Trophoblast cell (in vitro differentiated cells and primary cell): ENCODE measurements around the gene PIK3CB.
"Not testable (repeated sequence)": the region's sequence is repeated elsewhere in the genome, so short reads cannot be mapped to it uniquely, and the experiment has no call there.

Experiments
- DNase-seq, 2 donors: peaks; one replicate each; pipeline ENCODE4 v3.0.0-alpha.2; 2016
- H2AFZ ChIP-seq: 2 replicates; pipeline ENCODE4 v1.6.1; 2013; ENCODE audit warnings: low read length, moderate library complexity, mild to moderate bottlenecking; ENCODE audit not compliant: insufficient read depth, poor library complexity
- H2AK5ac ChIP-seq: 2 replicates; pipeline ENCODE4 v1.6.1; 2013; ENCODE audit warnings: mild to moderate bottlenecking, low read length
- H2BK120ac ChIP-seq: 2 replicates; pipeline ENCODE4 v1.6.1; 2013; ENCODE audit warnings: low read length, mild to moderate bottlenecking, moderate library complexity; ENCODE audit not compliant: insufficient read depth, poor library complexity
- H2BK12ac ChIP-seq: 2 replicates; pipeline ENCODE4 v1.6.1; 2013; ENCODE audit warnings: mild to moderate bottlenecking, low read length, moderate library complexity
- H2BK5ac ChIP-seq: 2 replicates; pipeline ENCODE4 v1.6.1; 2013; ENCODE audit warnings: low read length, low read depth, moderate library complexity, mild to moderate bottlenecking; ENCODE audit not compliant: poor library complexity
- H3K14ac ChIP-seq: 2 replicates; pipeline ENCODE4 v1.6.1; 2013; ENCODE audit warnings: mild to moderate bottlenecking, low read length
- H3K18ac ChIP-seq: 2 replicates; pipeline ENCODE4 v1.6.1; 2013; ENCODE audit warnings: mild to moderate bottlenecking, low read length
- H3K23ac ChIP-seq: 2 replicates; pipeline ENCODE4 v1.6.1; 2013; ENCODE audit warnings: low read length
- H3K27ac ChIP-seq: 2 replicates; pipeline ENCODE4 v1.5.1; 2013; ENCODE audit warnings: low read depth, mild to moderate bottlenecking, inconsistent platforms, low read length, moderate library complexity
- H3K27me3 ChIP-seq: 2 replicates; pipeline ENCODE4 v1.6.1; 2013; ENCODE audit warnings: inconsistent platforms, mild to moderate bottlenecking, low read length, moderate library complexity; ENCODE audit not compliant: insufficient read depth
- H3K36me3 ChIP-seq, 2 experiments: 1 replicate in 1 of 2; 2 replicates in 1 of 2; pipeline ENCODE4 v1.6.1; 2013; ENCODE audit warnings: low read length in 2 of 2, mild to moderate bottlenecking in 2 of 2, moderate library complexity in 1 of 2; ENCODE audit not compliant: insufficient read depth in 2 of 2, control insufficient read depth in 1 of 2
- H3K4ac ChIP-seq: 2 replicates; pipeline ENCODE4 v1.6.1; 2013; ENCODE audit warnings: low read depth, mild to moderate bottlenecking, low read length, moderate library complexity
- H3K4me1 ChIP-seq, 2 experiments: 1 replicate in 1 of 2; 2 replicates in 1 of 2; pipeline ENCODE4 v1.6.1; 2013; ENCODE audit warnings: low read length in 2 of 2, mild to moderate bottlenecking in 2 of 2, moderate library complexity in 1 of 2; ENCODE audit not compliant: insufficient read depth in 2 of 2, control insufficient read depth in 1 of 2
- H3K4me2 ChIP-seq: 2 replicates; pipeline ENCODE4 v1.6.1; 2013; ENCODE audit warnings: inconsistent platforms, mild to moderate bottlenecking, low read length, moderate library complexity
- H3K4me3 ChIP-seq: 2 replicates; pipeline ENCODE4 v1.5.1; 2013; ENCODE audit warnings: mild to moderate bottlenecking, low read depth, low read length, inconsistent platforms
- H3K79me1 ChIP-seq: one replicate; pipeline ENCODE4 v1.6.1; 2013; ENCODE audit warnings: low read length
- H3K79me2 ChIP-seq: 2 replicates; pipeline ENCODE4 v1.6.1; 2013; ENCODE audit warnings: low read length, mild to moderate bottlenecking; ENCODE audit not compliant: control insufficient read depth, insufficient read depth, poor library complexity
- H3K9ac ChIP-seq: 2 replicates; pipeline ENCODE4 v1.6.1; 2013; ENCODE audit warnings: mild to moderate bottlenecking, low read length
- H3K9me3 ChIP-seq: 2 replicates; pipeline ENCODE4 v1.6.1; 2013; ENCODE audit warnings: low read depth, mild to moderate bottlenecking, control low read depth, inconsistent platforms, low read length; ENCODE audit not compliant: insufficient read depth
- H4K12ac ChIP-seq: 2 replicates; pipeline ENCODE4 v1.6.1; 2013; ENCODE audit warnings: low read depth, mild to moderate bottlenecking, low read length, moderate library complexity
- H4K8ac ChIP-seq: 2 replicates; pipeline ENCODE4 v1.6.1; 2013; ENCODE audit warnings: low read depth, mild to moderate bottlenecking, low read length, moderate library complexity
- H4K91ac ChIP-seq: one replicate; pipeline ENCODE4 v1.6.1; 2013; ENCODE audit warnings: low read depth, mild to moderate bottlenecking, low read length, moderate library complexity
- whole genome bisulfite sequencing: extraction: QIAGEN DNeasy Blood & Tissue Kit; methylation state at CpG from one replicate; pipeline ENCODE4 v1.1.7; 2013; ENCODE audit warnings: missing lambda C conversion rate; ENCODE audit not compliant: insufficient read length, insufficient coverage; ENCODE audit errors: extremely low coverage; 5-methylcytosine and 5-hydroxymethylcytosine counted together

PIK3CB gene

DNA sequence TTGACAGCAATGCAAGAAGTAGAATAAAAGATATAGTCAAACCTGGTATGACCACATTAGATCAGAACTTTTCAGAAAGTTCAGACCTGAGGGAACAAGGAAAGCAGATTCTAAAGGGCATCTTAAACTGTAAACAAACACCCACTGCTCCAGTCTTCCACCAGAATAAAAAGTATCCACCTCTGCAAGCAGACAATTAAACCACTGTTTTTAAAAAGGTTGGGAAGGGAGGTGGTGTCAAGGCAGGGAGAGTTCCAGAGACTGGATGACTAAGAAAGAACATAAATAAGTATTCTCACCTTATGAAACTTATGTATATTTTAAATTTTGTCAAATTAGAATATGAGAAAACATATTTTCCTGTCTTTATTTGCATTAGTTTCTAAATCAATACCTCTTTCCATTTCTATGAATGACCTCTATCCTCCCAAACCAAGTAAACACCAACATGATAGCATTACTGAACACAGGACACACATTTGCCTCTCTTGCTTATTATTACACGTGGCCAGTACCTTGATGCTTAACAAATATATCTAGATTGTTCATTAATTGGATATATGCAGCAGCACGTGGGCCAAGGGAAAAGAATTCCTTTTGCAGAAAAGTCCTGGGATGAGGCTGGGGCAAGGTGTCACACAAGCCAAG lies 31.6 kb downstream of the PIK3CB start:
- H3K36me3 ChIP-seq: no peaks in the 10 kb centered on the region
- H3K9me3 ChIP-seq: no peaks in the 10 kb centered on the region
- H3K4me3 ChIP-seq: no peak overlapping the region
- no peak for DNase-seq
- H2BK5ac ChIP-seq: no peak overlapping the region
- no peak overlapping the region for H3K9ac ChIP-seq
- H3K4me1 ChIP-seq: no peaks in the 10 kb centered on the region
- H4K12ac ChIP-seq: no peak overlapping the region
- no peak overlapping the region for H2AFZ ChIP-seq
- H2BK120ac ChIP-seq: no peak overlapping the region
- H4K91ac ChIP-seq: no peak overlapping the region
- no peak overlapping the region for H4K8ac ChIP-seq
- H3K23ac ChIP-seq: no peak overlapping the region
- H3K14ac ChIP-seq: no peak overlapping the region
- H3K79me1 ChIP-seq: no peaks in the 10 kb centered on the region
- H2BK12ac ChIP-seq: no peak overlapping the region
- no peak overlapping the region for H2AK5ac ChIP-seq
- H3K4ac ChIP-seq: no peak overlapping the region
- H3K27ac ChIP-seq: no peak overlapping the region
- no peak overlapping the region for H3K4me2 ChIP-seq
- no peaks in the 10 kb centered on the region for H3K27me3 ChIP-seq
- WGBS: no CpG with 5 or more reads among the region's 2 CpGs
- H3K18ac ChIP-seq: no peak overlapping the region
- no peaks in the 10 kb centered on the region for H3K79me2 ChIP-seq

DNA sequence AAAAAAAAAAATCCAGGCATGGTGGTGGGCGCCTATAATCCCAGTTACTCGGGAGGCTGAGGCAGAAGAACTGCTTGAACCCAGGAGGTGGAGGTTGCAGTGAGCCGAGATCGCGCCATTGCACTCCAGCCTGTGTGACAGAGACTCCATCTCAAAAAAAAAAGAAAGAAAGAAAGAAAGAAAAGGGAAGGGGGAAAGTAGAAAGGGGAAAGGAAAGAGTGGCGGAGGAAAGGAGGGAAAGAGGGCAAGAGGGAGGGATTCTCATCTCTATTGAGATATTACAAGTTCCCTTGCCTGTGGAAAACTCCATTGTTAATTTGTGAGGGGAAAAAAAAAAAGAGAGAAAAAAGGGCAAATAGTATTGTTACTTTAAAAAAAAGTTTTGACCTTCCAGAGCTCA lies 32.5 kb downstream of the PIK3CB start:
- not testable (repeated sequence) for H3K9me3 ChIP-seq, H3K18ac ChIP-seq, H2BK120ac ChIP-seq, H3K9ac ChIP-seq, H4K12ac ChIP-seq, DNase-seq, H2AFZ ChIP-seq, H2AK5ac ChIP-seq, H2BK5ac ChIP-seq, H2BK12ac ChIP-seq, H3K36me3 ChIP-seq, H4K91ac ChIP-seq, H3K4ac ChIP-seq, H3K79me2 ChIP-seq, H3K27me3 ChIP-seq, H3K14ac ChIP-seq, H3K79me1 ChIP-seq, H4K8ac ChIP-seq, H3K4me1 ChIP-seq, H3K23ac ChIP-seq, H3K4me2 ChIP-seq, H3K4me3 ChIP-seq, H3K27ac ChIP-seq
- 100% methylated on average over 1 of the region's 6 CpGs for WGBS

DNA sequence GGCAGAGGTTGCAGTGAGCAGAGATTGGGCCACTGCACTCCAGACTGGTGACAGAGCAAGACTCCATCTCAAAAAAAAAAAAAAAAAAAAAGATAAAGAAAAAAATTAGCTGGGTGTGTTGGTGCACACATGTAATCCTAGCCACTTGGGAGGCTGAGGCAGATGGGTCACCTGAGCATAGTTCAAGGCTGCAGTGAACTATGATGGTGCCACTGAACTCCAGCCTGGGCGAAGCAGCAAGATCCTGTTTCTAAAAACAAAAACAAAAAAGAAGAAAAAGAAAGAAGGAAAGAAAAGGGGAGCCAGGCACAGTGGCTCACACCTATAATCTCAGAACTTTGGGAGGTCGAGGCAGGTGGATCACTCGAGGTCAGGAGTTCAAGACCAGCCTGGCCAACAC lies 32.9 kb downstream of the PIK3CB start:
- Histone ChIP-seq H3K23ac (no peak overlapping the region), H3K27ac (no peak overlapping the region), H3K27me3 (no peaks in the 10 kb centered on the region), H3K79me1 (no peaks in the 10 kb centered on the region), H4K12ac (no peak overlapping the region), H3K4me3 (no peak overlapping the region), H4K91ac (no peak overlapping the region), H2BK12ac (no peak overlapping the region), H3K79me2 (no peaks in the 10 kb centered on the region), H3K18ac (no peak overlapping the region), H2AK5ac (no peak overlapping the region), H2AFZ (no peak overlapping the region), H3K4ac (no peak overlapping the region), H2BK120ac (no peak overlapping the region), H3K9me3 (no peaks in the 10 kb centered on the region), H4K8ac (no peak overlapping the region), H3K4me1 (no peaks in the 10 kb centered on the region), H2BK5ac (no peak overlapping the region), H3K4me2 (no peak overlapping the region), H3K36me3 (no peaks in the 10 kb centered on the region), H3K9ac (no peak overlapping the region), H3K14ac (no peak overlapping the region)
- no peak for DNase-seq
- no CpG with 5 or more reads among the region's 3 CpGs for WGBS

DNA sequence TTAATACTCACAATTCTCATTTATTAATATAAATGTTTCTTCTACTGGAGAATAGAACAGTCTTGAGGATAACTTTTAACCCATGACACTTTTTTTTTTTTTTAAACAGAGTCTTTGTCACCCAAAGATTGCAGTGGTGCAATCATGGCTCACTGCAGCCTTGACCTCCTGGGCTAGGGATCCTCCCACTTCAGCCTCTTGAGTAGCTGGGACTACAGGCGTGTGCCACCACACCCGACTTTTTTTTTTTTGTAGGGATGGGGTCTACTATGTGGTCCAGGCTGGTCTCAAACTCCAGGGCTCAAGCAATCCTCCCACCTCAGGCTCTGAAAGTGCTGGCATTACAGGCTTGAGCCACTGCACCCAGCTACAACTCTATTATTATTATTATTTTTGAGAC lies 34.5 kb downstream of the PIK3CB start:
- Histone ChIP-seq H3K14ac (no peak overlapping the region), H3K9me3 (no peaks in the 10 kb centered on the region), H3K27me3 (no peaks in the 10 kb centered on the region), H3K4me2 (no peak overlapping the region), H3K4me1 (no peaks in the 10 kb centered on the region), H4K12ac (no peak overlapping the region), H3K18ac (no peak overlapping the region), H2BK120ac (no peak overlapping the region), H3K4ac (no peak overlapping the region), H2AFZ (no peak overlapping the region), H3K27ac (no peak overlapping the region), H3K79me2 (no peaks in the 10 kb centered on the region), H3K23ac (no peak overlapping the region), H2AK5ac (no peak overlapping the region), H4K91ac (no peak overlapping the region), H4K8ac (no peak overlapping the region), H2BK12ac (no peak overlapping the region), H3K4me3 (no peak overlapping the region), H2BK5ac (no peak overlapping the region), H3K9ac (no peak overlapping the region), H3K36me3 (no peaks in the 10 kb centered on the region), H3K79me1 (no peaks in the 10 kb centered on the region)
- DNase-seq: no peak
- no CpG with 5 or more reads among the region's 2 CpGs for WGBS
